Measurements from ENCODE around the gene SMIM28. TPM values are rescaled to one million over a fixed set of nuclear protein-coding genes. Genes with fewer than 3 reads are reported as not detected.

The SMIM28 gene
- total and polyA plus RNA-seq, 2 of the 4 experiments (the other 2 are of a cell fraction): not detected

- POLR2A ChIA-PET (ENCODE audit: unreplicated experiment): no interaction called here
- Histone ChIP-seq H4K8ac (ENCODE audit: low read depth in 2 of 2, low read length in 2 of 2) (no peak overlapping the region), H2BK5ac (ENCODE audit: low read depth, low read length, poor library complexity, severe bottlenecking) (no peak overlapping the region), H2AFZ (replicated peaks; ENCODE audit: low read length, poor library complexity) (no peak overlapping the region), H3K9me3 (ENCODE audit: control insufficient read depth, insufficient read depth, low read length) (no peaks in the 10 kb centered on the region), H3K9me1 (ENCODE audit: insufficient read depth, low read length) (peaks cover 6% of the 10 kb centered on the region), H3K79me1 (ENCODE audit: low read depth in 1 of 2, low read length in 2 of 2) (no peaks in the 10 kb centered on the region), H4K20me1 (ENCODE audit: insufficient read depth, low read length) (no peaks in the 10 kb centered on the region), H3K4ac (ENCODE audit: low read depth, low read length) (no peak overlapping the region), H3K9ac (ENCODE audit: low read depth, low read length) (no peak overlapping the region), H3K14ac (replicated peaks; ENCODE audit: low read depth, low read length) (no peak overlapping the region), H2AK9ac (replicated peaks; ENCODE audit: low read depth, low read length, poor library complexity) (no peak overlapping the region), H3K4me3 (ENCODE audit: insufficient read depth, low read depth, low read length) (no peak overlapping the region), H3K27ac (ENCODE audit: insufficient read depth, low read length) (no peak overlapping the region), H3K4me1 (ENCODE audit: control insufficient read depth, insufficient read depth, low read length) (peaks cover 7% of the 10 kb centered on the region; the same call in 1 of the 2 replicates), H2BK20ac (ENCODE audit: low read depth, low read length) (no peak overlapping the region; the same call in 1 of the 2 replicates), H3K27me3 (ENCODE audit: control insufficient read depth, insufficient read depth, low read length) (no peaks in the 10 kb centered on the region), H2BK120ac (ENCODE audit: low read depth, low read length) (no peak overlapping the region), H4K5ac (ENCODE audit: low read depth, low read length) (no peak overlapping the region), H3K56ac (ENCODE audit: extremely low read depth, insufficient read depth, low read length) (no peak overlapping the region), H2BK15ac (ENCODE audit: low read depth, low read length) (no peak overlapping the region), H4K91ac (ENCODE audit: insufficient read depth, low read depth, low read length) (no peak overlapping the region), H2AK5ac (ENCODE audit: low read depth, low read length) (no peak overlapping the region), H3K23ac (ENCODE audit: low read depth, low read length) (no peak overlapping the region), H3K18ac (ENCODE audit: low read depth, low read length) (no peak overlapping the region), H3K36me3 (ENCODE audit: control insufficient read depth, insufficient read depth, low read length) (peaks cover 11% of the 10 kb centered on the region), H3K4me2 (ENCODE audit: low read depth, low read length) (no peak overlapping the region)
- ATAC-seq (ENCODE audit: low read depth) (no peak), DNase-seq (no peak)
- intact Hi-C loops (cut with micrococcal nuclease): no loop called here
- in situ Hi-C loops (cut with MboI; ENCODE audit: low sequenced_read_pairs): loop anchor here (5.0 kb wide), 3 partner anchors 82 to 332 kb away; no protein-coding TSS in a partner anchor
- CTCF ChIA-PET: interaction anchor here (1.1 to 2.5 kb wide), 2 partner anchors 14 to 79 kb away, joined by 3 to 8 read pairs; no protein-coding TSS in a partner anchor
- no TSS peak for BruUV-seq (replicated peaks)
- 94% methylated on average over 12 of the region's 29 CpGs; no CpG with 5 or more reads in 1 of the 2 experiments for WGBS, 2 experiments (ENCODE audit: extremely low coverage in 2 of 2, insufficient read length in 1 of 2)
- dilution Hi-C loops (cut with HindIII; ENCODE audit: low sequenced_read_pairs, unreplicated experiment): no loop called here
- TF ChIP-seq SMC3 (IDR thresholded peaks at IDR 0.05; ENCODE audit: low read depth, low read length) (no peak), CTCF (conservative IDR thresholded peaks at IDR 0.05; ENCODE audit: low read depth, low read length) (no peak), MAFK (IDR thresholded peaks at IDR 0.05; ENCODE audit: low read depth, low read length) (no peak), MXI1 (IDR thresholded peaks at IDR 0.05; ENCODE audit: borderline replicate concordance, low read depth, low read length) (no peak), MAZ (IDR thresholded peaks at IDR 0.05; ENCODE audit: borderline replicate concordance, low read depth, low read length) (no peak), POLR2A (IDR thresholded peaks at IDR 0.05; ENCODE audit: low read depth, low read length) (no peak), CHD1 (IDR thresholded peaks at IDR 0.05; ENCODE audit: low read depth, low read length) (no peak), NFE2L2 (IDR thresholded peaks at IDR 0.05; ENCODE audit: low read depth, low read length) (no peak), CEBPB (IDR thresholded peaks at IDR 0.05; ENCODE audit: low read depth, low read length) (no peak), ELK1 (IDR thresholded peaks at IDR 0.05; ENCODE audit: borderline replicate concordance, low read depth, low read length) (no peak), BHLHE40 (IDR thresholded peaks at IDR 0.05; ENCODE audit: low read depth, low read length) (no peak), RCOR1 (IDR thresholded peaks at IDR 0.05; ENCODE audit: insufficient replicate concordance, low read length) (no peak), RAD21 (IDR thresholded peaks at IDR 0.05; ENCODE audit: low read length) (no peak), RFX5 (IDR thresholded peaks at IDR 0.05; ENCODE audit: low read depth, low read length) (no peak)
- TF ChIP-seq, protein P1, sequence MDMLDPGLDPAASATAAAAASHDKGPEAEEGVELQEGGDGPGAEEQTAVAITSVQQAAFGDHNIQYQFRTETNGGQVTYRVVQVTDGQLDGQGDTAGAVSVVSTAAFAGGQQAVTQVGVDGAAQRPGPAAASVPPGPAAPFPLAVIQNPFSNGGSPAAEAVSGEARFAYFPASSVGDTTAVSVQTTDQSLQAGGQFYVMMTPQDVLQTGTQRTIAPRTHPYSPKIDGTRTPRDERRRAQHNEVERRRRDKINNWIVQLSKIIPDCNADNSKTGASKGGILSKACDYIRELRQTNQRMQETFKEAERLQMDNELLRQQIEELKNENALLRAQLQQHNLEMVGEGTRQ (IDR thresholded peaks at IDR 0.05; ENCODE audit: low read depth, low read length): no peak
Measured at GRCh38 chr6:138430361-138431145, 52.8 kb downstream of the SMIM28 start.
